Mammary microvascular endothelial cell (primary cell): ENCODE results near the gene SYNPO2. TPM values are rescaled to one million over a fixed set of nuclear protein-coding genes. Genes with fewer than 3 reads are reported as not detected.

Source experiments
- total RNA-seq: library from RNA; depleted of rRNA; stranded (reverse); fragments of >200 nt; gene quantifications from 2 replicates; pipeline ENCODE4 v1.2.3, GENCODE V29; 2015

SYNPO2 gene, protein sequence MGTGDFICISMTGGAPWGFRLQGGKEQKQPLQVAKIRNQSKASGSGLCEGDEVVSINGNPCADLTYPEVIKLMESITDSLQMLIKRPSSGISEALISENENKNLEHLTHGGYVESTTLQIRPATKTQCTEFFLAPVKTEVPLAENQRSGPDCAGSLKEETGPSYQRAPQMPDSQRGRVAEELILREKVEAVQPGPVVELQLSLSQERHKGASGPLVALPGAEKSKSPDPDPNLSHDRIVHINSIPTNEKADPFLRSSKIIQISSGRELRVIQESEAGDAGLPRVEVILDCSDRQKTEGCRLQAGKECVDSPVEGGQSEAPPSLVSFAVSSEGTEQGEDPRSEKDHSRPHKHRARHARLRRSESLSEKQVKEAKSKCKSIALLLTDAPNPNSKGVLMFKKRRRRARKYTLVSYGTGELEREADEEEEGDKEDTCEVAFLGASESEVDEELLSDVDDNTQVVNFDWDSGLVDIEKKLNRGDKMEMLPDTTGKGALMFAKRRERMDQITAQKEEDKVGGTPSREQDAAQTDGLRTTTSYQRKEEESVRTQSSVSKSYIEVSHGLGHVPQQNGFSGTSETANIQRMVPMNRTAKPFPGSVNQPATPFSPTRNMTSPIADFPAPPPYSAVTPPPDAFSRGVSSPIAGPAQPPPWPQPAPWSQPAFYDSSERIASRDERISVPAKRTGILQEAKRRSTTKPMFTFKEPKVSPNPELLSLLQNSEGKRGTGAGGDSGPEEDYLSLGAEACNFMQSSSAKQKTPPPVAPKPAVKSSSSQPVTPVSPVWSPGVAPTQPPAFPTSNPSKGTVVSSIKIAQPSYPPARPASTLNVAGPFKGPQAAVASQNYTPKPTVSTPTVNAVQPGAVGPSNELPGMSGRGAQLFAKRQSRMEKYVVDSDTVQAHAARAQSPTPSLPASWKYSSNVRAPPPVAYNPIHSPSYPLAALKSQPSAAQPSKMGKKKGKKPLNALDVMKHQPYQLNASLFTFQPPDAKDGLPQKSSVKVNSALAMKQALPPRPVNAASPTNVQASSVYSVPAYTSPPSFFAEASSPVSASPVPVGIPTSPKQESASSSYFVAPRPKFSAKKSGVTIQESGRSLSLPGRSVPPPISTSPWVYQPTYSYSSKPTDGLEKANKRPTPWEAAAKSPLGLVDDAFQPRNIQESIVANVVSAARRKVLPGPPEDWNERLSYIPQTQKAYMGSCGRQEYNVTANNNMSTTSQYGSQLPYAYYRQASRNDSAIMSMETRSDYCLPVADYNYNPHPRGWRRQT
- 0.27 and 0.30 TPM in 2 replicates for total RNA-seq

DNA sequence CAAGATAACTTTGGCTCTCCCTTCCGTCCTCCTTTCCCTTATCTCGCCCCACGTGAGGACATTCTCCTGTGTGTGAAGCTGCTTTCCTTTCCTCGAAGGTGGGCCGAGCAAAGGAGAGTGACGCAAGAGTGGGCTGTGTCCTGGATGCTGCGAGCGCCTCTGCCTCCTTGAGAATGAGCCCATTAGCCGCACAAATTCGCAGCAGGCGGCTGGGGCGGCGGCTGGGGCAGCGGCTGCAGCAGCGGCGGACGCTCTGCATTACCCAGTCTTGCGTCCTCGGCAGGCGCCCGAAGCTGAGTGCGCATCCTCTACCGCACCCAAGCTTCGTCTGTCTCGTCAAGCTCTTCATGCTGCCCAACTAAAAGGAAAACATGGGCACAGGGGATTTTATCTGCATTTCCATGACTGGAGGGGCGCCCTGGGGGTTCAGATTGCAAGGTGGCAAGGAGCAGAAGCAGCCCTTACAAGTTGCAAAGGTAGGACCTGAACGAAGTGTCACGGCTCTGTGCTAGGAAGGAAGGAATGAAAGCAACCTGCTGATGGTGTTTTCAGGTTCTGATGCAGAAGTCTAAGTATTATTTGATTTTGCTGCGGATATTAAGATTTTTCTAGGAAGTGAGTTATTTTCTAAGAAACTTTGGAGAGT is at the start of gene SYNPO2:
Gene SYNPO2, plus strand, starts transcription at position 189 of the 646 bp plus-strand sequence. Its CDS starts 183 bp downstream, at position 372.

Other genes starting within 250 kb of the SYNPO2 start
- 18.8 and 30.4 TPM in 2 replicates for gene METTL14, start 203.5 kb upstream of the SYNPO2 start, total RNA-seq
- gene SEC24D, start 52.7 kb upstream of the SYNPO2 start, total RNA-seq: 56.4 and 61.5 TPM in 2 replicates
- 0.05 and 0.13 TPM in 2 replicates for gene MYOZ2, start 247.0 kb downstream of the SYNPO2 start, total RNA-seq